Liver (tissue), 3 donors: ENCODE measurements around the gene NR2F2.

ENCODE experiments used
- ATF3 ChIP-seq: IDR thresholded peaks from 2 replicates; pipeline ENCODE4 v1.6.1; 2016; ENCODE audit warnings: antibody characterized with exemption
- FOXA1 ChIP-seq: IDR thresholded peaks from 2 replicates; pipeline ENCODE4 v1.6.1; 2016; ENCODE audit warnings: antibody characterized with exemption
- GABPA ChIP-seq, 2 donors: IDR thresholded peaks in 1 of 2; conservative IDR thresholded peaks in 1 of 2; 2 replicates each; pipeline ENCODE4 v1.6.1; 2016; ENCODE audit warnings: antibody characterized with exemption in 2 of 2, mild to moderate bottlenecking in 1 of 2, moderate library complexity in 1 of 2
- HNF4A ChIP-seq, 2 donors: conservative IDR thresholded peaks; 2 replicates each; pipeline ENCODE4 v1.6.1; 2016; ENCODE audit warnings: antibody characterized with exemption in 2 of 2, mild to moderate bottlenecking in 2 of 2
- JUND ChIP-seq, 2 donors: IDR thresholded peaks; 2 replicates each; pipeline ENCODE4 v1.6.1; 2016; ENCODE audit warnings: antibody characterized with exemption in 2 of 2
- RAD21 ChIP-seq, 2 donors: IDR thresholded peaks; 2 replicates each; pipeline ENCODE4 v1.6.1; 2016; ENCODE audit warnings: antibody characterized with exemption in 2 of 2, mild to moderate bottlenecking in 2 of 2
- REST ChIP-seq: IDR thresholded peaks from 2 replicates; pipeline ENCODE4 v1.6.1; 2016; ENCODE audit warnings: antibody characterized with exemption, mild to moderate bottlenecking
- RXRA ChIP-seq, 2 donors: IDR thresholded peaks; 2 replicates each; pipeline ENCODE4 v1.6.1; 2017 to 2018; ENCODE audit warnings: antibody characterized with exemption in 2 of 2, mild to moderate bottlenecking in 1 of 2
- SP1 ChIP-seq: IDR thresholded peaks from 2 replicates; pipeline ENCODE4 v1.6.1; 2018; ENCODE audit warnings: antibody characterized with exemption, mild to moderate bottlenecking
- TAF1 ChIP-seq: conservative IDR thresholded peaks from 2 replicates; pipeline ENCODE4 v1.6.1; 2016; ENCODE audit warnings: antibody characterized with exemption, mild to moderate bottlenecking
- YY1 ChIP-seq: IDR thresholded peaks from 2 replicates; pipeline ENCODE4 v1.6.1; 2016; ENCODE audit warnings: antibody characterized with exemption, mild to moderate bottlenecking
- TF ChIP-seq, protein P1 (sequence below): fragments of 150-350 bp; IDR thresholded peaks from 2 replicates; pipeline ENCODE4 v1.5.1; 2017; ENCODE audit warnings: improper control_type of control experiment, low read depth, low read length; ENCODE audit not compliant: missing input control
- TF ChIP-seq, protein P2 (sequence below): IDR thresholded peaks from 2 replicates; pipeline ENCODE4 v1.6.1; 2016; ENCODE audit warnings: antibody characterized with exemption
- donor health status: healthy.
- donor health status: healthy.

GRCh38 chr15:96369351-96369750 lies 38.9 kb downstream of the NR2F2 start:
- TF ChIP-seq, protein P1, sequence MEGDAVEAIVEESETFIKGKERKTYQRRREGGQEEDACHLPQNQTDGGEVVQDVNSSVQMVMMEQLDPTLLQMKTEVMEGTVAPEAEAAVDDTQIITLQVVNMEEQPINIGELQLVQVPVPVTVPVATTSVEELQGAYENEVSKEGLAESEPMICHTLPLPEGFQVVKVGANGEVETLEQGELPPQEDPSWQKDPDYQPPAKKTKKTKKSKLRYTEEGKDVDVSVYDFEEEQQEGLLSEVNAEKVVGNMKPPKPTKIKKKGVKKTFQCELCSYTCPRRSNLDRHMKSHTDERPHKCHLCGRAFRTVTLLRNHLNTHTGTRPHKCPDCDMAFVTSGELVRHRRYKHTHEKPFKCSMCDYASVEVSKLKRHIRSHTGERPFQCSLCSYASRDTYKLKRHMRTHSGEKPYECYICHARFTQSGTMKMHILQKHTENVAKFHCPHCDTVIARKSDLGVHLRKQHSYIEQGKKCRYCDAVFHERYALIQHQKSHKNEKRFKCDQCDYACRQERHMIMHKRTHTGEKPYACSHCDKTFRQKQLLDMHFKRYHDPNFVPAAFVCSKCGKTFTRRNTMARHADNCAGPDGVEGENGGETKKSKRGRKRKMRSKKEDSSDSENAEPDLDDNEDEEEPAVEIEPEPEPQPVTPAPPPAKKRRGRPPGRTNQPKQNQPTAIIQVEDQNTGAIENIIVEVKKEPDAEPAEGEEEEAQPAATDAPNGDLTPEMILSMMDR = no peak
- TF ChIP-seq JUND (IDR thresholded peaks at IDR 0.05) = no peak
- no peak for TF ChIP-seq TAF1
- no peak for TF ChIP-seq GABPA (IDR thresholded peaks at IDR 0.05 in 1 of 2, conservative IDR thresholded peaks at IDR 0.05 in 1 of 2)
- no peak for TF ChIP-seq RAD21 (IDR thresholded peaks at IDR 0.05)
- TF ChIP-seq FOXA1 = no peak
- no peak for TF ChIP-seq YY1
- TF ChIP-seq REST = no peak
- no peak for TF ChIP-seq RXRA (IDR thresholded peaks at IDR 0.05)
- TF ChIP-seq, protein P2, sequence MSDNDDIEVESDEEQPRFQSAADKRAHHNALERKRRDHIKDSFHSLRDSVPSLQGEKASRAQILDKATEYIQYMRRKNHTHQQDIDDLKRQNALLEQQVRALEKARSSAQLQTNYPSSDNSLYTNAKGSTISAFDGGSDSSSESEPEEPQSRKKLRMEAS = no peak
- TF ChIP-seq HNF4A (conservative IDR thresholded peaks at IDR 0.05) = no peak
- no peak for TF ChIP-seq ATF3
- no peak for TF ChIP-seq SP1
